IPS-NIHi7 (cell line): ENCODE data around the gene CDKN2A.

Experiments
- DNase-seq: peaks from one replicate; pipeline ENCODE4 v3.0.0; 2012; ENCODE audit warnings: mixed read lengths; ENCODE audit errors: extremely low spot score

Gene CDKN2A

DNA sequence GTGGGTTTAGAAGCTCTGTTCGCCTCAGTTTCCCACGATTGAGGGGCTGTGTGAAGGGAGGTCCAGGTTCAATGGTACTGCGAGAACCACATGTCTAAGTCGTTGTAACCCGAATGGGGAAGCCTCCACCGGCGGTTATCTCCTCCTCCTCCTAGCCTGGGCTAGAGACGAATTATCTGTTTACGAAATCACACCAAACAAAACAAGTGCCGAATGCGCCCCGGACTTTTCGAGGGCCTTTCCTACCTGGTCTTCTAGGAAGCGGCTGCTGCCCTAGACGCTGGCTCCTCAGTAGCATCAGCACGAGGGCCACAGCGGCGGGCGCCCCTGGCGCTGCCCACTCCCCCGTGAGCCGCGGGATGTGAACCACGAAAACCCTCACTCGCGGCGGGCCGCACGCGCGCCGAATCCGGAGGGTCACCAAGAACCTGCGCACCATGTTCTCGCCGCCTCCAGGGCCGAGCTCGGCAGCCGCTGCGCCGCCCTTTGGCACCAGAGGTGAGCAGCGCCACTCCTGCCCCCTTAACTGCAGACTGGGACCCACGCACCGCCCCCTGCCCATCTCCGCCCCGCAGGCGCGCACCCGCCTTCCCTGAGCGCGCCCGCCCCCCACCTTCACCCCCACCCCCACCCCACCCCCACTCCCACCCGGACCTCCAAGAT is at the start of gene CDKN2A:
Gene CDKN2A (minus strand): TSS at position 500 of the 663 bp plus-strand sequence.
- peak; percentile 14 for DNase-seq

DNA sequence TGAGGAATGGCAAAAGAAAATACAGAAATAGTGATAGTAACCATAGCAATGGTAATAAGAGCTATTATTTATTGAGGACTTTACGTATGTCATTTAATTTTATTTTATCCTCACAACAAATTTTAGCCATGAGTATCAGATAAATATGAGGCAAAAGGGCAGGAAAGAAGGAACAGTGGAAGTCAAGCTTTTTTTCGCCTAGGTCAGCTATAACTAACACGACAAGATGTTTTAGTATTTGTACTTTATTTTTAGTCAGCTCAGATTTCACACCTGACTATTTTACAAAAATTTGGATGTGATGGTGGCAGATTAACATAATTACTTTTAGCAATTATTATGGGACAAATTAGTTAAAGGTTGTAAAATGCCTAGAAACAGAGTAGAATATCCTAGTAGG is 49.7 kb upstream of the CDKN2A start:
- no peak for DNase-seq

DNA sequence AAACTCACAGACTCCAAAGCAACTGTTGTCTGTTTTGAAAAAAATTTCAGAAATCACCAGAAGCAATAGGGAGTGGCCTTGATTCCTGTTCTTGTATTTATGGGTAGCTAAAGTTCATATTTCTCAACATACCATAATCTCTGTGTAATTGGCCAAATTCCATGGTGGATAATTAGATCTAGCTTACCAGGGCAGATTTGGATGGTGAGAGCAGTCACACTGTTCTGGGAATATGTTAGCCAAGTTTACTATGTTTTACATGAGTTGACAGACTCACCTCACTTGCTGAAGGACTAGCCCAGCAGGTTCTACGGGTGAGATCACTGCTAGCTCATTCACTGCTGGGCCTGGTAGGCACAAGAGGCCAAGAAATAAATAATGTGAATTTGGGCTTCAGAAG is 47.6 kb upstream of the CDKN2A start:
- DNase-seq = peak; percentile 25

DNA sequence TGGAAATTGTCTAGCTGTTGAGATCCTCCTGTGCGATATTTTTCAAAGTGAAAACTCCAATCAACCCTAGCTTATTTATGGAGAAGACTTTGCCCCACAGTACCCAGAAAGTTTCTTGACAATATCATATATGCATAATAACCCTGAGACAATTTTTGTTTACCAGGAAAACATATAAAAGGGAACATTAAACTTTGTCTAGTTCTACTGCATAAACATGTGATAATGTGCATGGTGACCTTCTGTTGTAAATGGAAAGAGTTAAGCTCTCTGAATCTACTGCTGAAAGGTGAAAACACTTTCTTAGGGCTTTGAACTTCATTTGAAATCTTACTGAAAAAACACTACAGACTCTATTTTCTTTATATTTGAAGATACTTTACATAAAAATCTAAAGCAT is 47.2 kb upstream of the CDKN2A start:
- DNase-seq = no peak

DNA sequence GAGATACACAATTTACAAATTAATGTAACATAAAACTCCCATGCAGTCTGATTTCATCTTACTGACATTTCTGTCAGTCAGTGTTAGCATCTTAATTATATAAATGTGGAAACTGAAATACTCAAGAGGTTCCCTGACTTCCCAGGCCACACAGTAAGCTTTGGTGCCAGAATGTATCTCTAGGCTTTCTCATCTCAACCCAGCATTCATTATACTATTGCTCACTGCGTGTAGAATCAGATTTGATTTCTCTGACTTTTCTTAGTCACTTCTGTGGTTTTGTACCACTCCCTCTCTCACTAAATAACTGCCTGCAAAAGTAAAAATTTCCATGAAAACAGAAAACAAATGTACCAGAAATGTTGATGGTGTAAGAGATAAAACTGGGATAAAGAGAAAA is 46.6 kb upstream of the CDKN2A start:
- DNase-seq = no peak

DNA sequence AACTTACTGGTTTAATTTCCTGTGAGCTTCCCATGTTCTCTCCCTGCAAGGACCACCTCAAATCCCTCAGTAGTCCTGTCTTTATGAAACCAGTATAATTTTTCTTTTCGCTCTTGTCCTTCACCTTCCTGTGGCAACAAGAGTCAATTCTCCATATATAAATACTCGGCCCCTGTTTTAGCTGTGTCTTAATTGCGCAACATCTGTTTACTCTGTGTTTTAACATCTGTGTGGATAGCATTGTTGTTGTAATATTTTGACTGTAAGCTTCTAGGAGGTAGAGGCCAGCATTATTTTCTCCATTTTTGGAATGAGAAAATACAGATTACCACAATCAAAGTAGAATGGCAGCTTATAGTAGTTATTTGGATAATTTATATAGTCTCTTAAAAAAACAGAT is 45.1 kb upstream of the CDKN2A start:
- DNase-seq = no peak

DNA sequence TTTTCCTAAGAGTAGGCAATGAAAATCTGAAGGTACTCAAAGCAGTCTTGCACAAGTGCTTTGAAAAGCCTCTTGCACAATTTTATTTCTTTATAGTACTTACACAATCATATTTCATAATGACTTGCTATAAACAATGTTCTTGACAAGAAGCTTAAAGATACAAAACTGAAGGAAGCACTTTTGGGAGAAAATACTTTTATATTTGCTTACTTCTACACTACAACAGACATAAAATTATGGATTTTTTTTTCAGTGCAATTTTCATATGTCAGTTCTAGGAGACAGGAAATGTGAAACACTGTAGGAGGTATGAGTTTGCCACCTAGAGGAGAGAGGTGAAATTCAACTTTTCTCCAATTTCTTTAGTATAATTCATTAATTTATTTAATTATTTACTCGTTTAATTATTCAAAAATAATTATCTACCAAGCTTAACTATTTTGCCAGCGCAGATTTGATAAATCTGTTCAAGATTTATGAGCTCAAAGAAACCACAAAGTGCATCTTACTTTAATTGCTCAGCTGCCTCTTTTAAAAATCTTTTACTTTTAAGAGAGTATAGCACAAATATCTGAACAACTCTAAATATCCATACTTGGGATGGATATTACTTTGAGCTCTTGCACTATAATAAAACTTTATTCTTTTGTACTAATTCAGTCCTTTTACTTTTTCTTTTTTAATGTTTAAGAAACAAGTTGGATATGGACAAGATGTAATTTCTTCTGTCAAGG is 43.9 kb upstream of the CDKN2A start:
- DNase-seq = no peak

DNA sequence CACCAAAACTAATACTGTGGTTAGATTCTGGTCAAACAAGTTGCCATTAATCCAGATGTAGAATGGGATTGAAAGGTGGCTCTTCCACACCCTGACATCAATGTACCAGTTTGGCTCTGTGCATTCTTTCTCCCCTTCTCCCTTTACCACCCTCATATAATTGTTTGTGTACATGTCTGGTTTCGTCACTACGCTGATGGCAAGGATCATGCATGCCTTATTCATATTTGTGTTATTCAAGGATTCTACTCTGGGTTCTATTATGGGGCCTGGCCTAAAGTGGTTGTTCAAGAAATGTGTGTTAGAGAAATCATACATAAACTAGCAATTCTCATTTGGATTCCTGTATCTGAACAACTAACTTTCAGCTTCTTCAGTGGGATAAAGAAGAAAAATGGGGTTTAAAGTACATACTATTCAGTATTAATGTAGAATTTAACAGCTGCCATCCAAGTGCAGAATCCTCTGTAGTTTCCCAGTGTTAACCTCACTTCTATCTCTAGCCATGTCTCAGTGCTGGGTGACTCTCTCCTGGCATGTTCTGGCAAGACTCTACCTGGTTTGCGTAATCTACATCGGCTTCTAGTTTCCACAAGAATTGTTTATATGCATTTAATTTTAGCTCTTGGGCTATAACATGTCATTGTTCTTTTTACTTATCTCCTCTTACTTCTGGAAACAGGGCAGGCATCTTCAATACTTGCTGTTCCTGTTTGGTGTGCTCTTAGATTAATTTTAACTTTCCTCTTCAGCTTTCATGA is 42.9 kb upstream of the CDKN2A start:
- DNase-seq = no peak

DNA sequence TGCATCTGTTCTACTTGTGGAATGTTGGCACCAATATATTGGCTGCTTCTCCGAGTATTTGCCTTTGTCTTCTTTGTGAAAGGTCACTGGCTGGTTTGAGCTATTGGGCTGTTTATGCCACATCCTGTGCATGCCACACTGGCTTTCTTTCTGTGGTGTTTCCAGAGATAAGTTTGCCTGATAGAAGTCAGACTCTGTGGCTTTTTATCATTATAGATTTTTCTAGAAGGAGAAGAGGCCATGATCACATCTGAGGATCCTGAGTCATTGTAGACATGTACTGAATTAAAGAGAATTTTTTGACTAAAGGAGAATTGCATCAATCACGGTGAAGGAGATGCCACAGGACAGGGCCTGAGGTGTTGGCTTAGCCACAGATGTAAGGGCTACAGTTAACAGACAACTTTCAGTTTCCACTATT is 41.4 kb upstream of the CDKN2A start:
- no peak for DNase-seq

DNA sequence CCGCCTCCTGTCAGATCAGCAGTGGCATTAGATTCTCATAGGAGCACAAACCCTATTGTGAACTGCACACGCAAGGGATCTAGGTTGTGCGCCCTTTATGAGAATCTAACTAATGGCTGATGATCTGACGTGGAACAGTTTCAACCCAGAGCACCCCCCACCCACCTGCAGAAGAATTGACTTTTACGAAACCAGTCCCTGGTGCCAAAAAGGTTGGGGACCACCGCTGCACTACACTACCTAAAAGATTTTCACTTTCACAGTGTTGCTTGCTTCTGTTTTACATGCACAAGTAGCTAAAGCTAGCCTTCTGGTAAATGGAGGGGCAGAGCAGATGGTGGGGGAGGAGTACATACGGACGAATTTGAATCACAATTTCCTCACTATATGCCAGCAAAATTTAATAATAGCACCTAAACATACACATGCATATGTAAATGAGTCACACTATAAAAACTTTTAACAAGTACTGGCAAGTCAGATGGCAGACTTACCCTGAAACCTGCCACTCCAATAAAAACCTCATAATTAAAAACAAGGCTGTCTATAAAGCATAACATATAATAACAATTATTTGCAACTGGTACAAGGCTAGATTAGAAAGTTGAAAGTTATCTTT is 38.9 kb upstream of the CDKN2A start:
- DNase-seq = no peak

DNA sequence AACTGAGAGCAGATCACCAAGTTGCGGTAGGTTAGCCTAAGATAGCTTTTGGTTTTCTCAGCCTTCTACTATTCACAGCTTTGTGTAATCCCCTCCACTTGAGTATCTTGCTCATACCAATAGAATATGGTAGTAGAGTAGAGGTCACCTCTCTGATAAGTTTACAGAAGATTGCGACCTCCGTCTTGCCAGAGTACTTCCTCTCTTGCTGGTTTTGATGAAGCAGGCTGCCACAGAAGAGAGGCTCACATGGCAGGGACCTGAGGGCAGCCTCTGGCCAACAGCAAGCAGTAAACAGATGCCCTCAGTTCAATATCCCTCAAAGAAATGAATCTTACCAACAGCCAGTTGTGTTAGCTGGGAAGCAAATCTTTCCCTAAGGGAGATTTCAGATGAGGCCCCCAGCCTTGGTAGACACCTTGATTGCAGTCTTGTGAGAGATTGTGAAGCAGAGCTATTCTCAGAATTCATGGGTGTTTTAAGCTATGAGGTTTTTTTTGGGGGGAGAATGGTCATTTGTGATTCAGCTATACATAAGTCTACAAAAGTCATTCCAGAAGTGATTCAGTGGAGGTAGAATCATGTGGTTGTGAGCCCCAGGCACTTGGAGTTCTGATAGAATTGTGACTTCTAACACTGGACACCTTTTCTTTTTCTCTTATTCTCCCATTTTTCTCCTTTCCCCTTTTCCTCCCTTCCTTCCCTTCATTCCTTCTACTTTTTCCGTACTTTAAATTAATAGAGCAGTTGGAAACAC is 37.6 kb upstream of the CDKN2A start:
- DNase-seq = no peak

DNA sequence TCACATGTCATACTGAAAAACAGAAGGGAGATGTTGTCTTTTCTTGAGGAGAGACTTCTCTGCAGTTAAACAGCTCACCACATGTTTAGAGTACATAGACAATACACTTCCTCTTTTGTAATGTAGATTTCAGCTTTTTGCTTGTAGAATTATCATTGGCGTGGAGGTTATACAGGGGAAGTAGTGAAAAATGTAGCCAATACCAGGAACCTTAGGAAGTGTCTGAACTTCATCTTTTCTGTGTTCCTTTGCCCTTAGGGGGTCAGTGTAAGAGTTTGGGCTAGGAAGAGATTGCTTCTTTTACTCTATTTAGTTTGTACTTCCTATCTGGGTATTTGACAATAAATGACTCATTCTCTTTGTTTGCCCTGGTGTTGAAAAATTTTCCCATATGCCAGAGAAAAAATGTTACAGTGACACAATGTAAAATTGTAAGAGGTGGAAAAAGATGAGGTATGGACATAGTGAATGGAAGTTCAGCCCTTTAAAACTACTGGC is 36.0 kb upstream of the CDKN2A start:
- DNase-seq = no peak

DNA sequence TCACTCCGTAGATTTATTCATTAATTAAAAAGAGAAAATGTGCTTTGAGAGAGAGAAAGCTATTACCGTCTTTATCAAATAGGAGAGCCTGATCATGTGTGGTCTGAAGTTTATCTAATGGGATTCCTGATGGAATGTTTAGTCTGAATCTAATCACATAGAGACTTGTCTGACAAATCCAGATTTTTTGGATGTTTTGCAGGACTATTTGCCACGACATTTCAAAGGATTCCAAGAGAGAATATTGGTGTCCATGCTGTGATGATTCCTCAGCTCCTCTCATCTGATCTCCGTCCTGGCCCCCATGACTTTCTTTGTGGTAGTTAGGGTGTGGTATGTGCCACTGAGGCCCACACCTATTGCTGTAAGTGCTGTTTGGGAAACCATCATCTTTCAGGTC is 35.0 kb upstream of the CDKN2A start:
- DNase-seq = no peak

DNA sequence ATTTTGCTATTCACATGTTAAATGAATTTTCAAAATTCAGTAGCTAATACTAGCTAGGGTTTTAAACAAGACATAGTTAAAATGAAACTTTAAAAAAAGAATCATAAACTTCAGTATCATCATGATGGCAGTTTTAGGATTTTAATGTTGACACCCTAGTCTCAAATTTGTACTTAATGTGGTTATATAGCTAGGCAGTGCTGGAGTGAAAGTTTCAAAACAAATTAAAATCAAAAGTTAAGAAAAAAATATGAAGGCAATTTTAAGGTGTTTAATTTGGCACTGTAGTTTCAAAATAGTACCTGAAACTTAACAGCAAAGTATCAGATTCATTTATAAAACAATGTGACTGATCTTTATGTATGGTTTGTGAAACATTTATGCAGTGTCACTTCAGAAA is 34.2 kb upstream of the CDKN2A start:
- no peak for DNase-seq

DNA sequence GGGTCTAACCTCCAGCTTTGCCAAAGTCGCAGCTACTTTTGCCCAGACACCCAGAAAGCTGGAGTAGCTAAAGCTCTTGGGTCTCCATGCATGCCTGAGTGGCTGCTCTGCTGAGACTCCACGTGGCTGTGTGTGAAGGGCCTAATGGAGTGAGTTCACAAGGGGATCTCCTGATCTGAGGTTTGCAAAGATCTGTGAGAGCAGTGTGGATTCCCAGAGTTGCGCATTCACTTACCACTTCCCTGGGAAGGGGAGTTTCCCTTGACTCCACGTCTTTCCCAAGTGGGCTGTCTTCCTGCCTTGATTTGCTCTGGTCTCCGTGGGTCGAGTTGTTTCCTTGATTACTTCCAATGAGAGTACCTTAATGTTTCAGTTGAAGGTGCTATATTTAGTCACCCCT is 32.5 kb upstream of the CDKN2A start:
- DNase-seq = no peak

DNA sequence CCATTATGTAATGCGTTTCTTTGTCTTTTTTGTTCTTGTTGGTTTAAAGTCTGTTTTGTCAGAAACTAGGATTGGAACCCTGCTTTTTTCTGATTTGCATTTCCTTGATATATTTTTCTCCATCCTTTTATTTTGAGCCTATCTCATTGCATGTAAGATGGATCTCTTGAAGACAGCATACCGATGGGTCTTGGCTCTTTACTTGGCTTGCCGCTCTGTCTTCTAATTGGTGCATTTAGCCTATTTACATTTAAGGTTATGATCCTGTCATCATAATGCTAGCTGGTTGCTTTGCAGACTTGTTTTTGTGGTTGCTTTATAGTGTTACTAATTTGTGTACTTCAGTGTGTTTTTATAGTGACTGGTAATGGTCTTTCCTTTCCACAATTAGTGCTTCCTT is 28.2 kb upstream of the CDKN2A start:
- DNase-seq = no peak

DNA sequence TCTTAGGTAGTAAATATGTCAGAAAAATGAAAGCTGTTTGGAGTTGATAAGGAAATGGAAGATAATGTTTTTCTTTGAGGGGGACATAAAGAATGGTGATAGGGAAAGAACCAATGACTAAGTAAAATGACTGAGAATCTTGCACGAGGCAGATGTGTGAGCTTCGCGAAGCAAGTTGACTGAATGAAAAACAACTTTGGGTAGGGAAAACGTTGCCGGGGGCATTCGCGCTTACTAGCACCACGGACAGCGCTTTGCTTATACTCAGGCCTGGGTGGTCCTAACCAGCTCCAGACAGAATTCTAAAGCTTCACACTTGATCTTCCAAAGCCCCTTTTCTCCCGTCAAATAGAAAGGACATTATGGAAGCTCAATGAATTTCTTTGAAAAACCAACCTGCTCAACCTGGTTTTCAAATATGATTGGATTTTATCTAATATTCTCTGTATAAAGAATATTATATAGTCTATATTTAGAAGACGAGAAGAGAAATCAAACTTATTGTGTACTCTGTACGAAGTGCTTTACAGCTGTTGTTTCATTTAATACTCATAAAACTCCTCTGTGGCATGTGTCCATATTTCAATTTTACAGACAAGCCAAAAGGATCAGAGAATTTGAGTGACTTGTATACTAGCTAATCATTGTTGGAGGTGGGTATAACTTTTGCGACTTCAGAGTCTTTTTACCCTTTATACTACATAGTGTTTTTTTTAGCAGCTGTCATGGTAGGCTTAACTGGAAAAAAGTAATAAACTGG is 16.9 kb upstream of the CDKN2A start:
- peak; percentile 77 for DNase-seq

DNA sequence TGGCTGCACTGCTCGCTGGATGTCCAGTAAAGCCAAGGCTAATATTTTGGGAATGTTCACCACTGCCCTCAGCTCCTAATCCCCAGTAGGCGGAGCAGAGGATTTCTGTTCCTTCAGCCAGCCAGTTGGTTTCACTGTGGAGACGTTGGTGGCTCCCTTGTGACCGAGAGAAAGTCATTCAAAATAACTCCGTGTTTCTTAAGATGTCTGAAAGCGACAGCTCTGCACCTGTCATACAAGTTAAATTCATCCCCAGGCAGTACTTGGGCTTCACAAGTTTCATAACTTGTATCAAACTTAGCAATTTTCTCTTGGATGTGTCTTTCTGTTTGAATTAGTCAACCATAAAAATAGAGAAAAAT is 15.3 kb upstream of the CDKN2A start:
- no peak for DNase-seq

DNA sequence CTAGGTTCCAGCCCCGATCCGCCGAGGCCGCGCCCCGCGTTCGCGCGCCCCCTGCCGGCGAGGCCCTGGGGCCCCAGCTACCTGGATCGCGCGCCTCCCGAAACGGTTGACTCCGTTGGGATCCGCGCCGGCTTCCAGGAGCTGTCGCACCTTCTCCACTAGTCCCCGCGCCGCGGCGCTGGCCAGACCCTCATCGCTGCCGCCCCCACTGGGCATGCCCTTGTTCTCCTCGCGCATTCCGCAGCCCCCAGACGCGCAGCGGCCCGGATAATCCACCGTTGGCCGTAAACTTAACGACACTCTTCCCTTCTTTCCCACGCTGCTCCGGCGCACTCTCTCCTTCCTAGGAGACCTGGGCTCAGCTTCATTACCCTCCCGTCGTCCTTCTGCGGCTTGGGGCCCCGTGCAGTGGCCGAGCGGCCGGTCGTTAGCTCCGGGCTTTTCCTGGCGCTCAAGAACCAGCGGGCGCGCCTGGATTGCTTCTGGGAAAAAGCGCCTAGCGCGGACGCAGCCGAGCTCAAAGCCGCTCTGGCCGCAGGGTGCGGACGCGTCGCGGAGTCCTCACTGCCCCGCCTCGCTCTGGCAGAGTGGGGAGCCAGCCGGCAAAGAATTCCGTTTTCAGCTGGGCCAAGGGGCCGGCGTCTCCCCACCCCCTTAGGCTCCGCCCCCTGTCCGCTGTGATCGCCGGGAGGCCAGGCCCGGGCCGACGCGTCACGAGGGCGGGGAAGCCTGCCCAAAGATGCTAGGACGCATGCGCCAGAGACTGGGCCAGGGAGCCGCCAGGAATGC is 14.7 kb upstream of the CDKN2A start, which contains the start of gene CDKN2B:
Gene CDKN2B (minus strand): TSS at position 589 of the 789 bp plus-strand sequence. CDS start 352 bp downstream, at position 237.
- DNase-seq = peak; percentile 99

DNA sequence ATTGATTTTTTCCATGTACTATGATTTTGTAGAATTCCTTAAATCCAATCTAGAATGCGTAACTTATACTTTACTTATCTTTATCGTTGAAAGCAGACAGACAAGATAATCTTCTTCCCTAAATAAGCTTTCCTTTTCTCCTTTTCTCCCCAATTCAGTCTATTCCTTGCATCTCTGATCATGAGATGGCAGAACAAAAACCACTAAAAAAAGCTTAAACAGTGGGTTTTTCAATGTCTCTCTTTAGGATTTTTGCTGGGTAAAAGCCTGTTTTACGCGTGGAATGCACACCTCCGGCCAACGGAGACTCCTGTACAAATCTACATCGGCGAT is 14.2 kb upstream of the CDKN2A start:
- DNase-seq = no peak
